NCI-H82 treated with DMSO at 0.1 percent for 48 hours (cell line): Measurements from ENCODE around the gene TTC33.
"Not testable (repeated sequence)": the region's sequence is repeated elsewhere in the genome, so short reads cannot be mapped to it uniquely, and the experiment has no call there.

Experiments used
- DNase-seq: peaks from one replicate; lab custom pipeline; 2025; ENCODE audit not compliant: unreplicated experiment; lab: John Stamatoyannopoulos, UW

Gene TTC33

GRCh38 chr5:40680741-40681362 is 74.9 kb downstream of the TTC33 start:
- DNase-seq = no peak

DNA sequence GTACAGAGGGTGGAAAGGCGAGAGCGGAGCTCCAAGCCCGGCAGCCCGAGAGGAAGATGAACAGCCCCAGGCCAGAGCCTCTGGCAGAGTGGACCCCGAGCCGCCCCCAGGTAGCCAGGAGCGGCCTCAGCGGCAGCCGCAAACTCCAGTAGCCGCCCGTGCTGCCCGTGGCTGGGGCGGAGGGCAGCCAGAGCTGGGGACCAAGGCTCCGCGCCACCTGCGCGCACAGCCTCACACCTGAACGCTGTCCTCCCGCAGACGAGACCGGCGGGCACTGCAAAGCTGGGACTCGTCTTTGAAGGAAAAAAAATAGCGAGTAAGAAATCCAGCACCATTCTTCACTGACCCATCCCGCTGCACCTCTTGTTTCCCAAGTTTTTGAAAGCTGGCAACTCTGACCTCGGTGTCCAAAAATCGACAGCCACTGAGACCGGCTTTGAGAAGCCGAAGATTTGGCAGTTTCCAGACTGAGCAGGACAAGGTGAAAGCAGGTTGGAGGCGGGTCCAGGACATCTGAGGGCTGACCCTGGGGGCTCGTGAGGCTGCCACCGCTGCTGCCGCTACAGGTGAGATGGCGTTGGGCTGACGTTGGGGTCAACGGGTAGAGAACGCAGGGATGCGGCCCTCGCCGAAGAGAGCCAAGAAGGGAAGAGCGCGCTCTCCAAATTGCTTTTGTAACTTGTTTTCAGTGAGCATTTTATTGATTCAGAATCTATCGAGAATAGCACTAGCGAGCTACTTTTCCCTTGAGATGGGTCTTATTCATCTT is 75.7 kb downstream of the TTC33 start, which contains the start of gene PTGER4:
Gene PTGER4, plus strand, starts transcription at position 3 of the 769 bp plus-strand sequence. CDS start 1,079 bp downstream, outside the sequence.
- DNase-seq = no peak

GRCh38 chr5:40679148-40679912 is 76.4 kb downstream of the TTC33 start:
- DNase-seq = peak; percentile 49

DNA sequence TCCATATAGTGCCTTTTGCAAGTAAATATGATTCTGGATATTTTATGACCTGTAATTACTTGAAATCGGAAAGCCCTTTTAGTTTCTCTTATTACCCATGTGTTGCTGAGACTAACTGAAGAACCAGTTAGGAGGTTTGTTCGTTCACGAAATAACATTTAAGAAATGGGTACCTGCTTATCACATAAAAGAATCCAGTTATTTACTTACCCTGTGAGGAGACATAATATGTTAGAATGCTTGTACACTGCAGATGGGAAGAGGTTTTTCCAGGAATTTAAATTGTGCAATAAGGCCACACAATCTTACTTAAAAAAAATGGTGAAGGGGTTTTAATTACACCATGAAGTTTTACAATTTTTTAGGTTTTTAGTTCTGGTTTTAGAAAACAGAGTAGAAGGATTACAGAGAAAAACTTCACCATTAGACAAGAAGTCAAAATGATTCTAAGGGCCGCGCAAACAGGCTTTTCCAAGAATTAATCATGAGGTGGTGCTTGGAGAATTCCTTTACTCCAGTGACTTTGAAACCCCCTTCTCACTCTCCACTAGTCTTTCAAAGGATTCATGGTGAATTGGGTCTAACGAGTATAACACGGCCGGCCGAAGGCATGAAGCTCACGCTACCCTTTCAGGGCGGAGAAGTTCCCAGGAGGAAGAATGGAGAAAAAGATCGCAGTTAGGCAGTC is 77.2 kb downstream of the TTC33 start:
- DNase-seq = no peak

DNA sequence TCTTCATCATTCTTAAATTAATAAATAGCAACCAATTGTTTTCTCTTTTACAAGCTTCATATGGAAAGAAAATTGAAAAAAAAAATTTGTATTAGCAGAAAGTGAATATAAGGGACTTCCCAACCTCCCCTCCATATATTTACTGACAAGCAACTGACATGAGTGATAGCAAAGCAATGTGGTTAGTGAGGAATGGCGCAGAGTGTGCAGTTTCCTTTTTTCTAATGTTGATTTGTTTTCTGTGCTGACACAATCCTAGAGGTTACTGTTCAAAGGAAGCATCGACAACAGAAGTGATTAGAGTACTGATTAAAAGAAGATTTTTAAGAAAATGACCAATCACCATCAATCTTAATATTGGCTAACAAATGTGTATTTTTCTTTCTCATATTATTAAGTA is 77.7 kb downstream of the TTC33 start:
- no peak for DNase-seq

GRCh38 chr5:40677456-40677855 is 78.3 kb downstream of the TTC33 start:
- no peak for DNase-seq

- DNase-seq = no peak
Observed at GRCh38 chr5:40676613-40677343, 79.0 kb downstream of the TTC33 start.

DNA sequence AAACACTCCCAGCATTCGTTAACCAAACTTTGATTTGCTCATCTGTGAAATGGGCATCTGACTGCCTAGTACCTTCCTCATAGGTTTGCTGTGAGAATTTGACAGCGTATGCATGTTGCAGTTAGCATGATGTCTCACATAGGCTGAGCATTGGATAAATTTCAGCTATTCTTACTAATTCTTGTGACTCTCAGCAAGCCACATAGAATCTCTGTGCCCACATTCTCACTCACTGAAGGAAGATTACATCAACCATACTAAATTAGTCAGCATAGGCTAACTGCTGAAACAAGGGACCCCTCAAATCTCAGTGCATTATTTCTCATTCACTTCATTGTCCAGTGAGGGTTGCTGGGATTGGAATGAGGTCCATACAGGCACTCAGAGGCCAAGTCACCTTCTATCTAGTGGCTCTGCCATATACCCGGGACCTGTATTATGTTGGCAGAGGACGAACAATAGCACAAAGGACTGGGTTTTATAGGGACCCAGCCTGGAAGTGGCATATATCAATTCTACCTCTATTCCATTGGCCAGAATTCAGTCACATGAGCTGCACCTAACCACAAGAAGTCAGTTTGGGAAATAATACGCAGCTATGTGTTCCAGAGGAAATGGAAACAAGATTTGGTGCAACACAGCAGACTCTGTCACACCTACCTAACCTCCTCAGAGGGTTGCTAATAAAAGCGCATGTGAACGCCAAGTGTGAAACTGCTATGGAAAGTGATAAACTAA is 80.2 kb downstream of the TTC33 start:
- DNase-seq = no peak

GRCh38 chr5:40674661-40675235 is 81.0 kb downstream of the TTC33 start:
- no peak for DNase-seq

DNA sequence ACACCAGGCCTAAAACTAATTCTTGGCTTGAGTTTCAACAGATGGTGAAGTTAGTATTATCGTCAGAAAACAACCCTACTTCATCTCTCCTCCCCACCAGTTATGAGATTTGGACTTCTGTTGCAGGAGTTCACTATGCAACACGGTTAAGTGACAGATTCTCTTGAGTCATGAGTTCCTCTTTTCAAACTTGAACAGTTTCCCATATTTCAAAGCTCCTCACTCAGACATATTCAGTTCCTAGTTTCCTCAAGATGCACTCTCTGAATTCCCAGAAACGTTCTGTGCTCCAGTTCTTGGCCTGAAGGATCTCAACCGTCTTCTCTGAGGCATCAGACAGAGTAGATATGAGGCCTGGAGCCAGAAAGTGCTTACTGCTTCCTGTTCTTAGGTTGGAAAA is 83.3 kb downstream of the TTC33 start:
- DNase-seq = no peak

DNA sequence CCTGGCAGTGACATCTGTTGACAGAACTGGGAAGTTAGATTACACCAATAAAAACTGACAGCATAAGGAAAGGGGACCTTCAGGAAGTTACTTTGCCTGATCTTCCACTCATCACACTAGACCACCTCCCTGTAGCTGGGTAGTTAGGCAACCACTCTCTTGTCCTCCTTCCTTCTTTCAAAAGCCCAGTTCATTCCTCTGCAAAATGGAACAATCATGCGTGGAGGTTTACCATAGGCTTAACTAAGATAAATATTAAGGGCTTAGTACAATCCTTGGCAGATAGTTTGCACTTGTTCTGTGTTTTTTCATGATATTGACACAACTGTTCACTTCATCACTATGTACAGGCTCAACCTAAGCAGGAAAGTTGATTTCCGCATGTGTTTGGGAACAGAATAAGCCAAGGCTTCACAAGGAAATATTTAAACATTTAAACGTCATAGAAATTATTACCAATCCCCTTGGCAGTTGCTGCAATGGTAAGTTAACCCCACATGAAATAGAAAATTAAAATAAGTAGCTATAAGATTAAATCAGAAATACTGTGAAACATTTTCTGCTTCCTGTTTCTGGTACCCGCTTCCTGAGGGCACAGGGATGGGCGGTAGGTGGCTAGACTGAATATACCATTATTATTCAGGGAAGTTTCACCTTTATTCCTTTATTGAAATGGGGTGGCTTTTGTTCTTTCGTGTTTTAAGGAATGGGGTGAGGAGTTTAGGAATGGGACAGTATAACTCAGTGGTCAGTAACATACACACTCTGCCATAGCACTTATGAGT is 86.0 kb downstream of the TTC33 start:
- peak; percentile 9 for DNase-seq

DNA sequence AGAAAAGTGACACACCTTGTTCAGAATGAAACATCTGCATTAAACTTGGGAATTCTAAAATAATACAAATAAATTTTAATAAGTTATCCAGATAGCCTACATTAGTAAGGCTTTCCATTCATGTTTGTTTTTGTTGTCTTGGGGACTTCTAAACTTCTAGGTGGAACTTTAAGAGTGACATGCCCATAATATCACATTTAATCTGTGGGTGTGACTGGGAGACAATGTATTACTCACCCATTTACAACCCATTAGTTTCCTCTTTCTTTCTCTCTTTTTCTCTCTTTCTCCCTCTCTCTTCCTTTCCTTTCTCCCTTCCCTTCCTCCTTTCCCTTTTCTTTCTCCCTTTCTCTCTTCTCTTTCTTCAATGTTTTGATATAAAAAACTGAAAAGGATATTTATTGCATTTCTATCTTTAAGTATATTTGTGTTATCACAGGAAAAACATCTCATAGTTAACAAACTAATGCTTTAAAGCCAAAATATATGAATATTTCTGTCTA is 88.5 kb downstream of the TTC33 start:
- no peak for DNase-seq

- DNase-seq = no peak
Observed at GRCh38 chr5:40666657-40667056, 89.1 kb downstream of the TTC33 start.

- DNase-seq = no peak
Observed at GRCh38 chr5:40665635-40666298, 90.0 kb downstream of the TTC33 start.

- no peak for DNase-seq
Observed at GRCh38 chr5:40660751-40661150, 95.0 kb downstream of the TTC33 start.

GRCh38 chr5:40656766-40657165 is 99.0 kb downstream of the TTC33 start:
- no peak for DNase-seq

DNA sequence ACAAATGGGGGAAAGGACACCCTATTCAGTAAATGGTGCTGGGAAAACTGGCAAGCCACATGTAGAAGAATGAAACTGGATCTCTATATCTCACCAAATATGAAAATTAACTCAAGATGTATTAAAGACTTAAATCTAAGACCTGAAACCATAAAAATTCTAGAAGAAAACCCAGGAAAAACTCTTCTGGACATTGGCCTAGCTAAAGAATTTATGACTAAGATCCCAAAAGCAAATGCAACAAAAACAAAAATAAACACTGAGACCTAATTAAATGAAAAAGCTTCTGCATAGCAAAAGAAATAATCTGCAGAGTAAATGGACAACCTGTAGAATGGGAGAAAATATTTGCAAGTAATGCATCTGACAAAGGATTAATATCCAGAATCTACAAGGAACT is 99.7 kb downstream of the TTC33 start:
- DNase-seq = not testable (repeated sequence)

DNA sequence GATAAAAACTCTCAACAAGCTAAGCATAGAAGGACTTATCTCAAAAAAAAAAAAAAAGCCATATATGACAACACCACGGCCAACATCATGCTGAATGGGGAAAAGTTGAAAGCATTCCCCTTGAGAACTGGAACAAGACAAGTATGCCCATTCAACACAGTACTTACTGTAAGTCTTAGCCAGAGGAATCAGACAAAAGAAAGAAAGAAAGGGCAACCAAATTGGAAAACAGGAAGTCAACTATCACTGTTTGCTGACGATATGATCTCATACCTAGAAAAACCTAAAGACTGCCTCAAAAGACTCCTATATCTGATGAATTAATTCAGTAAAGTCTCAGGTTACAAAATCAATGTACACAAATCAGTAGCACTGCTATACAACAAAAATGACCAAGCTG is 100.6 kb downstream of the TTC33 start:
- DNase-seq = no peak
